ENCODE data around the gene FAM228B.
"Not testable (repeated sequence)": the region's sequence is repeated elsewhere in the genome, so short reads cannot be mapped to it uniquely, and the experiment has no call there.

Gene FAM228B

GRCh38 chr2:24159708-24160107 lies 36.4 kb downstream of the FAM228B start:
- DNase-seq (ENCODE audit: low read depth) = no peak

- DNase-seq (ENCODE audit: low read depth) = no peak
These were observed 37.5 kb downstream of the FAM228B start for GRCh38 chr2:24160761-24161160.

GRCh38 chr2:24162494-24162893 lies 39.2 kb downstream of the FAM228B start:
- DNase-seq (ENCODE audit: low read depth) = no peak

GRCh38 chr2:24163186-24163585 lies 39.9 kb downstream of the FAM228B start:
- no peak for DNase-seq (ENCODE audit: low read depth)

GRCh38 chr2:24163601-24164000 lies 40.3 kb downstream of the FAM228B start:
- no peak for DNase-seq (ENCODE audit: low read depth)

GRCh38 chr2:24164416-24164973 lies 41.2 kb downstream of the FAM228B start:
- DNase-seq (ENCODE audit: low read depth) = peak; percentile 22

- DNase-seq (ENCODE audit: low read depth) = no peak
These were observed 45.8 kb downstream of the FAM228B start for GRCh38 chr2:24169023-24169422.

- no peak for DNase-seq (ENCODE audit: low read depth)
These were observed 51.6 kb downstream of the FAM228B start, which contains the start of gene FAM228A for GRCh38 chr2:24174851-24175277. Gene FAM228A, plus strand, starts transcription at chr2:24175053. Its CDS starts 428 bp downstream, at chr2:24175481.

GRCh38 chr2:24175631-24176187 lies 52.4 kb downstream of the FAM228B start:
- no peak for DNase-seq (ENCODE audit: low read depth)

GRCh38 chr2:24176326-24176725 lies 53.1 kb downstream of the FAM228B start:
- DNase-seq (ENCODE audit: low read depth) = no peak

- DNase-seq (ENCODE audit: low read depth) = no peak
These were observed 56.4 kb downstream of the FAM228B start for GRCh38 chr2:24179683-24180082.

- DNase-seq (ENCODE audit: low read depth) = no peak
These were observed 58.6 kb downstream of the FAM228B start for GRCh38 chr2:24181849-24182248.

GRCh38 chr2:24182507-24182906 lies 59.2 kb downstream of the FAM228B start:
- no peak for DNase-seq (ENCODE audit: low read depth)

GRCh38 chr2:24183366-24184069 lies 60.2 kb downstream of the FAM228B start:
- DNase-seq (ENCODE audit: low read depth) = no peak

GRCh38 chr2:24189551-24189950 lies 66.3 kb downstream of the FAM228B start:
- DNase-seq (ENCODE audit: low read depth) = no peak

GRCh38 chr2:24190503-24190902 lies 67.2 kb downstream of the FAM228B start:
- DNase-seq (ENCODE audit: low read depth) = no peak

GRCh38 chr2:24191156-24191555 lies 67.9 kb downstream of the FAM228B start:
- no peak for DNase-seq (ENCODE audit: low read depth)

- DNase-seq (ENCODE audit: low read depth) = no peak
These were observed 68.6 kb downstream of the FAM228B start for GRCh38 chr2:24191848-24192247.

GRCh38 chr2:24197213-24197612 lies 73.9 kb downstream of the FAM228B start:
- not testable (repeated sequence) for DNase-seq (ENCODE audit: low read depth)

- no peak for DNase-seq (ENCODE audit: low read depth)
These were observed 76.8 kb downstream of the FAM228B start for GRCh38 chr2:24199968-24200590.

GRCh38 chr2:24200799-24201198 lies 77.5 kb downstream of the FAM228B start:
- no peak for DNase-seq (ENCODE audit: low read depth)

- no peak for DNase-seq (ENCODE audit: low read depth)
These were observed 79.9 kb downstream of the FAM228B start for GRCh38 chr2:24203029-24203786.

Measured in activated T-cell treated with anti-CD3 and anti-CD28 coated beads for 1 hour (primary cell).